Spleen (tissue), 11 donors: Measurements from ENCODE around the gene ZNF277. TPM values are rescaled to one million over a fixed set of nuclear protein-coding genes. Genes with fewer than 3 reads are reported as not detected.

Experiments
- DNase-seq: peaks from one replicate; pipeline ENCODE4 v3.0.0-alpha.2; 2020
- H3K27ac ChIP-seq, 8 donors: fragments of 200-600 bp; sonication (generic) in 7 of 8; 1 replicate in 4 of 8; 2 replicates in 4 of 8; pipeline versions ENCODE4 v1.5.0 to v1.8.0; 2016 to 2021; ENCODE audit warnings: inconsistent platforms in 4 of 8, mild to moderate bottlenecking in 4 of 8, moderate library complexity in 1 of 8
- H3K27me3 ChIP-seq, 7 donors: fragments of 200-600 bp; sonication (generic) in 6 of 7; replicated peaks in 1 of 7; 1 replicate in 4 of 7; 2 replicates in 3 of 7; pipeline versions ENCODE4 v1.5.0 to v1.8.0; 2016 to 2021; ENCODE audit warnings: inconsistent platforms in 3 of 7, mild to moderate bottlenecking in 1 of 7
- H3K36me3 ChIP-seq, 6 donors: fragments of 200-600 bp; sonication (generic) in 5 of 6; 1 replicate in 4 of 6; 2 replicates in 2 of 6; pipeline versions ENCODE4 v1.5.0 to v1.8.0; 2016 to 2021; ENCODE audit warnings: inconsistent platforms in 2 of 6
- H3K4me1 ChIP-seq, 6 donors: fragments of 200-600 bp; sonication (generic) in 5 of 6; 1 replicate in 3 of 6; 2 replicates in 3 of 6; pipeline versions ENCODE4 v1.5.0 to v1.8.0; 2016 to 2021; ENCODE audit warnings: inconsistent platforms in 3 of 6
- H3K4me3 ChIP-seq, 8 donors: fragments of 200-600 bp; sonication (generic) in 7 of 8; 1 replicate in 4 of 8; 2 replicates in 4 of 8; pipeline versions ENCODE4 v1.5.0 to v1.8.0; 2016 to 2021; ENCODE audit warnings: inconsistent platforms in 4 of 8, mild to moderate bottlenecking in 4 of 8, moderate library complexity in 2 of 8
- H3K9me3 ChIP-seq, 8 donors: fragments of 200-600 bp; sonication (generic) in 7 of 8; 1 replicate in 4 of 8; 2 replicates in 4 of 8; pipeline versions ENCODE4 v1.5.0 to v1.8.0; 2016 to 2021; ENCODE audit warnings: inconsistent platforms in 4 of 8
- POLR2A ChIP-seq, 3 donors: fragments of 450-650 bp; IDR thresholded peaks; one replicate each; pipeline ENCODE4 v1.5.1; 2017; ENCODE audit warnings: antibody characterized with exemption in 3 of 3, mild to moderate bottlenecking in 1 of 3
- POLR2AphosphoS5 ChIP-seq, 3 donors: sonication (generic); formaldehyde crosslinking; IDR thresholded peaks; one replicate each; pipeline ENCODE4 v1.5.1; 2017; ENCODE audit warnings: antibody characterized with exemption in 3 of 3
- WGBS, 5 donors: extraction: QIAGEN DNeasy Blood & Tissue Kit in 3 of 5; methylation state at CpG; one replicate each; pipeline versions ENCODE4 v1.1.5 to v1.1.7; 2013 to 2018; 5-methylcytosine and 5-hydroxymethylcytosine counted together
- intact Hi-C: fragments of 100-400 bp; cut with DNase I; formaldehyde crosslinking; loops from one replicate; pipeline ENCODE4 v1.15.0; 2023; ENCODE audit warnings: low total_unique reads
- polyA plus RNA-seq, 3 donors: library from polyadenylated mRNA; stranded (reverse); fragments of 200-250 nt; gene quantifications; one replicate each; pipeline ENCODE4 v1.2.1, GENCODE V29; 2013
- total RNA-seq, 7 donors: library from RNA; depleted of rRNA in 3 of 7; stranded (reverse); fragments of >200 nt in 3 of 7; fragmentation: NEBNext Ultra II Directional in 4 of 7; extraction: Animal tissue kit (Norgen Biotek cat#: 25700) in 4 of 7; gene quantifications; one replicate each; pipeline versions ENCODE4 v1.1.0 to v1.2.1, GENCODE V29; 2016 to 2021
- TF ChIP-seq, protein P1 (sequence below), 11 experiments: fragments of 200-600 bp in 7 of 11; fragments of 450-650 bp in 4 of 11; sonication (generic) in 4 of 11; IDR thresholded peaks in 8 of 11; conservative IDR thresholded peaks in 3 of 11; 1 replicate in 7 of 11; 2 replicates in 4 of 11; pipeline versions ENCODE4 v1.4.0 to v1.8.0; 2016 to 2021; ENCODE audit warnings: antibody characterized with exemption in 11 of 11, inconsistent platforms in 4 of 11, mild to moderate bottlenecking in 1 of 11
- donor health status: healthy with polysubstance abuse.
- donor health status: DM: no; HTN: no; CAD: no; lungs with moderate emphysema.
- donor health status: DM: no; HTN: no; CAD: no.
- donor health status: Bipolar disorder and iron deficiency.
- donor health status: healthy.
- donor health status: DM: no; HTN: no; CAD: no.
- donor health status: DM: yes; HTN: yes; CAD: no.

ZNF277 gene
- total and polyA plus RNA-seq, 10 donors = 14.5 to 36.1 (median 19.6) TPM

DNA sequence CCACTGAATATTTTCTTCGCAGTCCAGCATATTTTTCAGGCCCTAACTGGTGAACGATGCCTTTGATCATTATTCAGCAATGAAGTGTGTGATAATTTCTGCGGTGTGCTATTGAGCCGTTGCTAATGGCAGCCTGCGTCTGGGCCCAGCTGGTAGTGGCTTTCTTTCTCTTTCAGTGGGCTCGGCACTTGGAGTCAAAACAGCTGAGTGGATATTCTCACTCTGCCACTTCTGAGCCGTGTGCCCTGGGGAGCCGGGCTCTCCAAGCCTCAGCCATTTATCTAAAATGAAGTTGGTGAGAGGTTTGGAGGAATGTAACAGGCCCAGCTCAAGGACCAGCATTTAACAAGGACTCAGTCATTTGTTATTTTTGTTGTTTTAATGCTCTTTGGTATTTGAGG, 156.2 kb downstream of the ZNF277 start:
- H3K4me3 ChIP-seq = no peak overlapping the region
- no peak for DNase-seq
- intact Hi-C loops = no loop called here
- H3K27ac ChIP-seq = no peak overlapping the region
- H3K4me1 ChIP-seq = no peaks in the 10 kb centered on the region
- TF ChIP-seq POLR2AphosphoS5 (IDR thresholded peaks at IDR 0.05) (no peak), POLR2A (IDR thresholded peaks at IDR 0.05) (no peak)
- TF ChIP-seq, protein P1, sequence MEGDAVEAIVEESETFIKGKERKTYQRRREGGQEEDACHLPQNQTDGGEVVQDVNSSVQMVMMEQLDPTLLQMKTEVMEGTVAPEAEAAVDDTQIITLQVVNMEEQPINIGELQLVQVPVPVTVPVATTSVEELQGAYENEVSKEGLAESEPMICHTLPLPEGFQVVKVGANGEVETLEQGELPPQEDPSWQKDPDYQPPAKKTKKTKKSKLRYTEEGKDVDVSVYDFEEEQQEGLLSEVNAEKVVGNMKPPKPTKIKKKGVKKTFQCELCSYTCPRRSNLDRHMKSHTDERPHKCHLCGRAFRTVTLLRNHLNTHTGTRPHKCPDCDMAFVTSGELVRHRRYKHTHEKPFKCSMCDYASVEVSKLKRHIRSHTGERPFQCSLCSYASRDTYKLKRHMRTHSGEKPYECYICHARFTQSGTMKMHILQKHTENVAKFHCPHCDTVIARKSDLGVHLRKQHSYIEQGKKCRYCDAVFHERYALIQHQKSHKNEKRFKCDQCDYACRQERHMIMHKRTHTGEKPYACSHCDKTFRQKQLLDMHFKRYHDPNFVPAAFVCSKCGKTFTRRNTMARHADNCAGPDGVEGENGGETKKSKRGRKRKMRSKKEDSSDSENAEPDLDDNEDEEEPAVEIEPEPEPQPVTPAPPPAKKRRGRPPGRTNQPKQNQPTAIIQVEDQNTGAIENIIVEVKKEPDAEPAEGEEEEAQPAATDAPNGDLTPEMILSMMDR (IDR thresholded peaks at IDR 0.05 in 8 of 11, conservative IDR thresholded peaks at IDR 0.05 in 3 of 11) = no peak
- no peaks in the 10 kb centered on the region for H3K36me3 ChIP-seq
- H3K27me3 ChIP-seq = no peaks in the 10 kb centered on the region
- 72 to 87% (median 84%) methylated on average over 8 of the region's 8 CpGs for whole genome bisulfite sequencing, 5 donors
- peaks cover 0 to 10% (median 2%) of the 10 kb centered on the region in 8 donors for H3K9me3 ChIP-seq

DNA sequence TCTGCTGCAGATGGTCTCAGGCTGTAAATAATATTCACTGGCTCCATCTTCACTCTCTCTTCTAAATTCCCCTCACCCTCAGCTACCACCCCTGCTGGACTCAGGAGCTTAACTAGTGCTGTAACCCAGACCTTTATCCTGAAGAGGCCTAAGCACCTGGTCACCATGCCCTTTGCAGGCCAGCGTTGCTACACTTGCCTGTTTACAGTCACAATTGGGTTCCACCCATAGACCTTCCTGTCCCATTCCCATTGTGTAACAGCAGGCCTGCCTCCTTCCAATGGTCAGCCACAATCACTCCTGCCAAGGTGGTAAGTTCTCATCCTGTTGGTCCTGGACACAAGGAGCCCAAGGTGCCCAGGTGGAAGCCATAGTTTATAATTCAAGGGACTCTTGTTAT, 157.9 kb downstream of the ZNF277 start:
- Histone ChIP-seq H3K27ac (no peak overlapping the region), H3K36me3 (no peaks in the 10 kb centered on the region), H3K27me3 (no peaks in the 10 kb centered on the region), H3K4me1 (no peaks in the 10 kb centered on the region), H3K9me3 (peaks cover 0 to 10% (median 0%) of the 10 kb centered on the region in 8 donors), H3K4me3 (no peak overlapping the region)
- WGBS, 5 donors = 87 to 100% (median 88%) methylated on average over 1 of the region's 1 CpG
- DNase-seq = no peak
- no peak for TF ChIP-seq POLR2AphosphoS5 (IDR thresholded peaks at IDR 0.05)
- TF ChIP-seq, protein P1 (IDR thresholded peaks at IDR 0.05 in 8 of 11, conservative IDR thresholded peaks at IDR 0.05 in 3 of 11) = no peak
- no peak for TF ChIP-seq POLR2A (IDR thresholded peaks at IDR 0.05)
- intact Hi-C loops = no loop called here

DNA sequence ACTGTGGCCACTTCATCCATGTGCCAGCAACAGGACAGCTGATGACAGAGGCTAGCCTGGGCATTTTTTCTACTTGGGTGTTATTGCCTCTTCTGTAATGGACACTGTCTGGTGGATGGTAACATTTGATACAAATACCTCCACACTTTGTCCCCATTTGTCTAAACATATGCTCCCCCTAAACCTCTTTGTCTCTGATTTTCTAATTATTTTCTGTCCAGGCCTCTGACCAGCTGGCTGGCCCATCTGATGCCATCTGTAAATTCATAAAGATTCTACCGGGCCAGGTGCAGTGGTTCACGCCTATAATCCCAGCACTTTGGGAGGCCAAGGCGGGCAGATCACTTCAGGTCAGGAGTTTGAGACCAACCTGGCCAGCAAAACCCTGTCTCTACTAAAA, 159.1 kb downstream of the ZNF277 start:
- H3K27ac ChIP-seq = no peak overlapping the region
- H3K4me3 ChIP-seq = no peak overlapping the region
- TF ChIP-seq POLR2A (IDR thresholded peaks at IDR 0.05) (no peak), POLR2AphosphoS5 (IDR thresholded peaks at IDR 0.05) (no peak)
- TF ChIP-seq, protein P1 (IDR thresholded peaks at IDR 0.05 in 8 of 11, conservative IDR thresholded peaks at IDR 0.05 in 3 of 11) = no peak
- no peaks in the 10 kb centered on the region for H3K4me1 ChIP-seq
- WGBS, 5 donors = 89 to 98% (median 96%) methylated on average over 3 of the region's 3 CpGs
- H3K36me3 ChIP-seq = no peaks in the 10 kb centered on the region
- no peaks in the 10 kb centered on the region for H3K9me3 ChIP-seq
- H3K27me3 ChIP-seq = no peaks in the 10 kb centered on the region
- no peak for DNase-seq
- intact Hi-C loops = no loop called here

DNA sequence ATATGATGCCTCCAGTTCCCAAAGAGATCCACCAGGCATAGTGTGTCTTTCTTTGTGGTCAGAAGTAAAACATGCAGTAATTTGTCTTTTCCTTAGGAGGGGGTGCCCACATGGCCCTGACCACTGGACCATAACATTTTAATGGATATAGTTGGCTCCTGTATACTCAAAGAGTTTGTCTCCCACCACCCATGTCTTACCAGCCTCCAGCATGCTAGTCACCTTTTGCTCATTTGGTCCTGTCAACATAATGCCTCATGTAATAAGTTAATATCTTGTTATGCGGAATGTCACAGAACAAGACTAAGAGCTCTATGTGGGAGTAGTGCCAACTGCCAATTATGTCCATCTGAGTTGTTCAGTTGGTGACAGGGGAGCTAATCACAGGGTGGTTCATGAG, 160.4 kb downstream of the ZNF277 start:
- WGBS, 5 donors = 91 to 100% (median 97%) methylated on average over 1 of the region's 1 CpG
- intact Hi-C loops = no loop called here
- no peaks in the 10 kb centered on the region for H3K4me1 ChIP-seq
- H3K27me3 ChIP-seq = no peaks in the 10 kb centered on the region
- H3K27ac ChIP-seq = no peak overlapping the region
- no peaks in the 10 kb centered on the region for H3K9me3 ChIP-seq
- TF ChIP-seq, protein P1 (IDR thresholded peaks at IDR 0.05 in 8 of 11, conservative IDR thresholded peaks at IDR 0.05 in 3 of 11) = no peak
- TF ChIP-seq POLR2AphosphoS5 (IDR thresholded peaks at IDR 0.05) (no peak), POLR2A (IDR thresholded peaks at IDR 0.05) (no peak)
- H3K4me3 ChIP-seq = no peak overlapping the region
- H3K36me3 ChIP-seq = no peaks in the 10 kb centered on the region
- DNase-seq = no peak
